Ishikawa (cell line): ENCODE data around the gene BEX3.

Experiments
- CEBPB ChIP-seq: IDR thresholded peaks from 2 replicates; pipeline ENCODE4 v1.6.1; 2012
- CREB1 ChIP-seq: IDR thresholded peaks from 2 replicates; pipeline ENCODE4 v1.6.1; 2012; ENCODE audit warnings: low read depth
- EGR1 ChIP-seq: IDR thresholded peaks from 2 replicates; pipeline ENCODE4 v1.6.1; 2012
- EP300 ChIP-seq: IDR thresholded peaks from 2 replicates; pipeline ENCODE4 v1.6.1; 2012; ENCODE audit warnings: borderline replicate concordance
- FOXM1 ChIP-seq: IDR thresholded peaks from 2 replicates; pipeline ENCODE4 v1.6.1; 2012; ENCODE audit warnings: low read depth, borderline replicate concordance
- NFIC ChIP-seq: IDR thresholded peaks from 2 replicates; pipeline ENCODE4 v1.6.1; 2012
- RAD21 ChIP-seq: IDR thresholded peaks from 2 replicates; pipeline ENCODE4 v1.6.1; 2012; ENCODE audit warnings: low read depth
- REST ChIP-seq: IDR thresholded peaks from 2 replicates; pipeline ENCODE4 v1.6.1; 2012; ENCODE audit warnings: low read depth, mild to moderate bottlenecking
- TAF1 ChIP-seq: IDR thresholded peaks from 2 replicates; pipeline ENCODE4 v1.6.1; 2012; ENCODE audit warnings: low read depth, mild to moderate bottlenecking
- TCF12 ChIP-seq: IDR thresholded peaks from 2 replicates; pipeline ENCODE4 v1.6.1; 2012; ENCODE audit warnings: low read depth
- TEAD4 ChIP-seq: IDR thresholded peaks from 2 replicates; pipeline ENCODE4 v1.6.1; 2012
- USF1 ChIP-seq: IDR thresholded peaks from 2 replicates; pipeline ENCODE4 v1.6.1; 2012
- YY1 ChIP-seq: IDR thresholded peaks from 2 replicates; pipeline ENCODE4 v1.6.1; 2012; ENCODE audit warnings: low read depth
- ZBTB7A ChIP-seq: IDR thresholded peaks from 2 replicates; pipeline ENCODE4 v1.6.1; 2012; ENCODE audit warnings: low read depth
- TF ChIP-seq, protein P1 (sequence below): IDR thresholded peaks from 2 replicates; pipeline ENCODE4 v1.6.1; 2012

Gene BEX3

DNA sequence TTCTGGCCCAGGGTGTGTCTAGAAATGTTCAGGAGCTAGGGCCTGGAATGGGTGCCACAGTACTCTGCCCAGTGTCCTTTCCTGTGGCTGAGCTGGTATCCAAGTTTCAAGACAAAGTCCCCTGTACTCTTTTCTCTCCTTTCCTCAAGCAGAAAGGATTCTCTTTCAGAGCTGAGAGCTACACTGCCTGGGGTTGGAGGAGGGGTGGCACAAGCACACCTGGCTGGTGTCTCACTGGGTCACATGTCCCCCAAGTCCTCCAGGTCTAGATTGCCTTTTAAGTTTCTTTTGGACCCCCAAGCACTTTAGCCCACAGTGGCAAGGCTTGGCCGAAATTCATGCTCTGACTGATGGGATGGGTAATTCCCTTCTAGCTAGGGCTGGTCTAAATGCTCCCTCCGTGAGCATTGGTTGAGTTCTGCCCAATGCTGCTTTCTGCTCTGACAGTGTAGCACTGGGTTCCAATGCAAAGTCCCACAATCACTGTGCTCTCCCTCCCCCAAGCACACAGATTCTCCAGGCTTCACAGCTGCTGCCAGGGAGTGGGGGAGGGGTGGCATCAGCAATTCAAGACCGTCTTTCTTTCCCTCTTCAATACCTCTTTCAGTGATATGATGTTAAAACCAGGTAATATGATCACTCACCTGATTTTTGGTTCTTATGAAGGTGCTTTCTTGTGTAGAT lies 47.8 kb downstream of the BEX3 start:
- TF ChIP-seq FOXM1 (no peak), RAD21 (no peak), NFIC (no peak), TCF12 (no peak), EGR1 (no peak), USF1 (no peak), YY1 (no peak), CREB1 (no peak), TEAD4 (no peak), TAF1 (no peak), EP300 (no peak), REST (no peak), CEBPB (no peak), ZBTB7A (no peak)
- TF ChIP-seq, protein P1, sequence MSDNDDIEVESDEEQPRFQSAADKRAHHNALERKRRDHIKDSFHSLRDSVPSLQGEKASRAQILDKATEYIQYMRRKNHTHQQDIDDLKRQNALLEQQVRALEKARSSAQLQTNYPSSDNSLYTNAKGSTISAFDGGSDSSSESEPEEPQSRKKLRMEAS = no peak
